T-helper 1 cell treated with Interleukin-12 subunit alpha and Interleukin-12 subunit beta and Interleukin-4 antibody, amounts not matched to agents 30 ng/mL and 1 ng/mL, for 36 hours (primary cell): ENCODE results near the gene ESR1. TPM values are rescaled to one million over a fixed set of nuclear protein-coding genes. Genes with fewer than 3 reads are reported as not detected.
"Not testable (repeated sequence)": the region's sequence is repeated elsewhere in the genome, so short reads cannot be mapped to it uniquely, and the experiment has no call there.

Source experiments
- intact Hi-C: fragments of 100-400 bp; cut with micrococcal nuclease; formaldehyde crosslinking; loops from one replicate; pipeline ENCODE4 v1.15.1; 2024
- total RNA-seq: library from RNA; stranded (reverse); gene quantifications from 2 replicates; pipeline ENCODE4 v1.2.3, GENCODE V29; 2022

ESR1 gene
- total RNA-seq, 1 donor from 2014 or later = 3.6 TPM

- intact Hi-C loops = no loop called here
These were observed 77.8 kb downstream of the ESR1 start for GRCh38 chr6:151885234-151885633.

GRCh38 chr6:151891524-151891923 is 84.0 kb downstream of the ESR1 start:
- intact Hi-C loops = no loop called here

- intact Hi-C loops = not testable (repeated sequence)
These were observed 86.9 kb downstream of the ESR1 start for GRCh38 chr6:151894426-151894825.

- intact Hi-C loops = not testable (repeated sequence)
These were observed 91.7 kb downstream of the ESR1 start for GRCh38 chr6:151899221-151899620.

GRCh38 chr6:151899796-151900195 is 92.3 kb downstream of the ESR1 start:
- intact Hi-C loops = not testable (repeated sequence)

- intact Hi-C loops = no loop called here
These were observed 92.8 kb downstream of the ESR1 start for GRCh38 chr6:151900256-151900655.

GRCh38 chr6:151901009-151901411 is 93.5 kb downstream of the ESR1 start:
- intact Hi-C loops = no loop called here

- intact Hi-C loops = no loop called here
These were observed 97.1 kb downstream of the ESR1 start for GRCh38 chr6:151904631-151905030.

- intact Hi-C loops = no loop called here
These were observed 97.6 kb downstream of the ESR1 start for GRCh38 chr6:151905072-151905471.

- intact Hi-C loops = no loop called here
These were observed 98.4 kb downstream of the ESR1 start for GRCh38 chr6:151905854-151906253.

- intact Hi-C loops = no loop called here
These were observed 103.9 kb downstream of the ESR1 start for GRCh38 chr6:151911401-151911800.

- intact Hi-C loops = no loop called here
These were observed 107.0 kb downstream of the ESR1 start for GRCh38 chr6:151914484-151914883.

GRCh38 chr6:151916075-151916474 is 108.6 kb downstream of the ESR1 start:
- intact Hi-C loops = no loop called here

- intact Hi-C loops = no loop called here
These were observed 109.2 kb downstream of the ESR1 start for GRCh38 chr6:151916680-151917164.

- intact Hi-C loops = no loop called here
These were observed 110.2 kb downstream of the ESR1 start for GRCh38 chr6:151917531-151918329.

- intact Hi-C loops = no loop called here
These were observed 132.8 kb downstream of the ESR1 start for GRCh38 chr6:151940307-151940706.

GRCh38 chr6:151948002-151948743 is 140.7 kb downstream of the ESR1 start:
- intact Hi-C loops = no loop called here

GRCh38 chr6:151958332-151958731 is 150.8 kb downstream of the ESR1 start:
- intact Hi-C loops = no loop called here

GRCh38 chr6:151959086-151959485 is 151.6 kb downstream of the ESR1 start:
- intact Hi-C loops = no loop called here

GRCh38 chr6:151961809-151962208 is 154.3 kb downstream of the ESR1 start:
- intact Hi-C loops = loop anchor here (5.0 kb wide), 2 partner anchors 270 to 285 kb away; no protein-coding TSS in a partner anchor

GRCh38 chr6:151962246-151962846 is 154.9 kb downstream of the ESR1 start:
- intact Hi-C loops = loop anchor here (5.0 kb wide), 2 partner anchors 270 to 285 kb away; no protein-coding TSS in a partner anchor

- intact Hi-C loops = loop anchor here (5.0 kb wide), 2 partner anchors 271 to 286 kb away; no protein-coding TSS in a partner anchor
These were observed 155.5 kb downstream of the ESR1 start for GRCh38 chr6:151963001-151963400.
